Pancreas (tissue), 10 donors: Measurements from ENCODE around the gene DNASE1L2. TPM values are rescaled to one million over a fixed set of nuclear protein-coding genes. Genes with fewer than 3 reads are reported as not detected.
A peak's percentile ranks its signal among the peaks of the same experiment; 100 is the strongest.

Experiments used
- ATAC-seq, 4 donors: fragments of 200-7000 bp; cut with Tn5 transposase; one replicate each; pipeline versions ENCODE4 v1.8.0 to v1.9.1; 2020; ENCODE audit warnings: mild to moderate bottlenecking in 4 of 4, moderate library complexity in 4 of 4
- DNase-seq, 6 donors: peaks; one replicate each; pipeline ENCODE4 v3.0.0-alpha.2; 2020
- FAIRE-seq: peaks from 2 replicates; lab custom pipeline; 2012; peaks lifted over from hg19 to GRCh38; lab: Jason Lieb, UNC
- H3K27ac ChIP-seq, 4 donors: fragments of 200-600 bp; sonication (generic); 1 replicate in 3 of 4; 2 replicates in 1 of 4; pipeline versions ENCODE4 v1.5.0 to v1.8.0; 2020
- H3K27me3 ChIP-seq, 4 donors: fragments of 200-600 bp; one replicate each; pipeline ENCODE4 v1.8.0; 2021
- H3K36me3 ChIP-seq, 3 donors: fragments of 200-600 bp; sonication (generic) in 1 of 3; one replicate each; pipeline versions ENCODE4 v1.5.0 to v1.8.0; 2020 to 2021
- H3K4me1 ChIP-seq, 3 donors: fragments of 200-600 bp; one replicate each; pipeline ENCODE4 v1.8.0; 2021
- H3K4me3 ChIP-seq, 4 donors: fragments of 200-600 bp; sonication (generic) in 2 of 4; one replicate each; pipeline versions ENCODE4 v1.5.0 to v1.8.0; 2020 to 2021
- H3K9me3 ChIP-seq, 4 donors: fragments of 200-600 bp; one replicate each; pipeline ENCODE4 v1.8.0; 2021
- WGBS, 2 donors: extraction: QIAGEN DNeasy Blood & Tissue Kit; methylation state at CpG; one replicate each; pipeline ENCODE4 v1.1.7; 2013; 5-methylcytosine and 5-hydroxymethylcytosine counted together
- intact Hi-C, 3 donors: fragments of 100-400 bp; cut with DNase I; formaldehyde crosslinking; loops; one replicate each; pipeline versions ENCODE4 v1.11.1 to v1.14.2; 2022
- polyA plus RNA-seq, 2 donors: library from polyadenylated mRNA; stranded (reverse); fragments of 200-250 nt; gene quantifications; one replicate each; pipeline ENCODE4 v1.2.3, GENCODE V29; 2013
- total RNA-seq, 6 donors: library from RNA; stranded (reverse); fragmentation: NEBNext Ultra II Directional in 4 of 6; extraction: Animal tissue kit (Norgen Biotek cat#: 25700) in 4 of 6; gene quantifications; one replicate each; pipeline versions ENCODE4 v1.2.1 to v1.2.4, GENCODE V29; 2021 to 2023
- TF ChIP-seq, protein P1 (sequence below), 4 donors: fragments of 200-600 bp; sonication (generic) in 3 of 4; IDR thresholded peaks; one replicate each; pipeline versions ENCODE4 v1.5.0 to v1.8.0; 2021; ENCODE audit warnings: antibody characterized with exemption in 4 of 4
- donor health status: healthy with polysubstance abuse.
- donor health status: DM: no; HTN: no; CAD: no; lungs with moderate emphysema.
- donor health status: DM: no; HTN: no; CAD: no.
- donor health status: control.
- donor health status: control.
- donor health status: Bipolar disorder and iron deficiency.
- donor health status: DM: yes; HTN: yes; CAD: no.
- donor health status: DM: no; HTN: no; CAD: no.
- donor health status: DM: no; HTN: no; CAD: no.
- donor health status: DM: yes; HTN: yes; CAD: no.

DNASE1L2 gene
- total and polyA plus RNA-seq, 8 donors = 0.31 to 4.9 (median 0.82) TPM

DNA sequence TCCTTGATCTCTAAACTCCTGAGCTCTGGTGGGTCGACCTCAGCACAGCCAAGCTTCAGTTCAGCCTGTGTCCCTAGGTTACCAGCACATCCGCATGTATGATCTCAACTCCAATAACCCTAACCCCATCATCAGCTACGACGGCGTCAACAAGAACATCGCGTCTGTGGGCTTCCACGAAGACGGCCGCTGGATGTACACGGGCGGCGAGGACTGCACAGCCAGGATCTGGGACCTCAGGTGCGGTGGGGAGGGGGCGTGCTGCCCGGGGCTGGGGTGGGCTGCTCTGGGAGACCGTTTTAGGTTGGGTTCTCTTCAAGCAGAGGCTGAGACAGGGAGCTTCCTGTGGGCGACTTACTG, 29.8 kb upstream of the DNASE1L2 start:
- DNase-seq (peak in 1 of 6 donors; percentile 69), ATAC-seq (no peak), FAIRE-seq (no peak)
- H3K27me3 ChIP-seq = no peaks in the 10 kb centered on the region
- peak overlapping the region in 3 of 4 donors; percentile 83 to 93 (median 87) for H3K4me3 ChIP-seq
- TF ChIP-seq, protein P1, sequence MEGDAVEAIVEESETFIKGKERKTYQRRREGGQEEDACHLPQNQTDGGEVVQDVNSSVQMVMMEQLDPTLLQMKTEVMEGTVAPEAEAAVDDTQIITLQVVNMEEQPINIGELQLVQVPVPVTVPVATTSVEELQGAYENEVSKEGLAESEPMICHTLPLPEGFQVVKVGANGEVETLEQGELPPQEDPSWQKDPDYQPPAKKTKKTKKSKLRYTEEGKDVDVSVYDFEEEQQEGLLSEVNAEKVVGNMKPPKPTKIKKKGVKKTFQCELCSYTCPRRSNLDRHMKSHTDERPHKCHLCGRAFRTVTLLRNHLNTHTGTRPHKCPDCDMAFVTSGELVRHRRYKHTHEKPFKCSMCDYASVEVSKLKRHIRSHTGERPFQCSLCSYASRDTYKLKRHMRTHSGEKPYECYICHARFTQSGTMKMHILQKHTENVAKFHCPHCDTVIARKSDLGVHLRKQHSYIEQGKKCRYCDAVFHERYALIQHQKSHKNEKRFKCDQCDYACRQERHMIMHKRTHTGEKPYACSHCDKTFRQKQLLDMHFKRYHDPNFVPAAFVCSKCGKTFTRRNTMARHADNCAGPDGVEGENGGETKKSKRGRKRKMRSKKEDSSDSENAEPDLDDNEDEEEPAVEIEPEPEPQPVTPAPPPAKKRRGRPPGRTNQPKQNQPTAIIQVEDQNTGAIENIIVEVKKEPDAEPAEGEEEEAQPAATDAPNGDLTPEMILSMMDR (IDR thresholded peaks at IDR 0.05) = no peak
- WGBS, 2 donors = 69 to 77% methylated on average over 18 of the region's 18 CpGs
- H3K36me3 ChIP-seq = peaks cover 0 to 23% (median 5%) of the 10 kb centered on the region in 3 donors
- peaks cover 0 to 8% (median 0%) of the 10 kb centered on the region in 3 donors for H3K4me1 ChIP-seq
- H3K9me3 ChIP-seq = no peaks in the 10 kb centered on the region
- no peak overlapping the region for H3K27ac ChIP-seq
- intact Hi-C loops = no loop called here

GRCh38 chr16:2206780-2207433, 29.3 kb upstream of the DNASE1L2 start:
- Histone ChIP-seq H3K4me1 (peaks cover 0 to 8% (median 0%) of the 10 kb centered on the region in 3 donors), H3K27me3 (no peaks in the 10 kb centered on the region), H3K4me3 (no peak overlapping the region), H3K36me3 (peaks cover 0 to 23% (median 5%) of the 10 kb centered on the region in 3 donors), H3K27ac (no peak overlapping the region), H3K9me3 (no peaks in the 10 kb centered on the region)
- ATAC-seq (no peak), FAIRE-seq (no peak), DNase-seq (peak in 2 of 6 donors; percentile 50 to 82)
- intact Hi-C loops = no loop called here
- TF ChIP-seq, protein P1 (IDR thresholded peaks at IDR 0.05) = no peak
- WGBS, 2 donors = 89 to 90% methylated on average over 23 of the region's 23 CpGs

- DNase-seq (peak in 1 of 6 donors; percentile 66), FAIRE-seq (no peak), ATAC-seq (no peak)
- intact Hi-C loops = no loop called here
- H3K27ac ChIP-seq = no peak overlapping the region
- no peaks in the 10 kb centered on the region for H3K9me3 ChIP-seq
- H3K4me3 ChIP-seq = no peak overlapping the region
- 91 to 94% methylated on average over 9 of the region's 9 CpGs for WGBS, 2 donors
- TF ChIP-seq, protein P1 (IDR thresholded peaks at IDR 0.05) = no peak
- H3K27me3 ChIP-seq = no peaks in the 10 kb centered on the region
- peaks cover under 1 to 18% (median 8%) of the 10 kb centered on the region in 3 donors for H3K4me1 ChIP-seq
- peaks cover 0 to 23% (median 5%) of the 10 kb centered on the region in 3 donors for H3K36me3 ChIP-seq
Observed at GRCh38 chr16:2207872-2208271, 28.4 kb upstream of the DNASE1L2 start.

GRCh38 chr16:2208308-2208707, 27.9 kb upstream of the DNASE1L2 start:
- ATAC-seq (no peak), FAIRE-seq (no peak), DNase-seq (peak in 2 of 6 donors; percentile 52 to 78)
- TF ChIP-seq, protein P1 (IDR thresholded peaks at IDR 0.05) = no peak
- H3K36me3 ChIP-seq = peaks cover 0 to 23% (median 5%) of the 10 kb centered on the region in 3 donors
- H3K9me3 ChIP-seq = no peaks in the 10 kb centered on the region
- WGBS, 2 donors = 83 to 88% methylated on average over 19 to 23 of the region's 23 CpGs
- H3K27ac ChIP-seq = no peak overlapping the region
- no peak overlapping the region for H3K4me3 ChIP-seq
- no peaks in the 10 kb centered on the region for H3K27me3 ChIP-seq
- intact Hi-C loops = no loop called here
- peaks cover 5 to 22% (median 12%) of the 10 kb centered on the region in 3 donors for H3K4me1 ChIP-seq

DNA sequence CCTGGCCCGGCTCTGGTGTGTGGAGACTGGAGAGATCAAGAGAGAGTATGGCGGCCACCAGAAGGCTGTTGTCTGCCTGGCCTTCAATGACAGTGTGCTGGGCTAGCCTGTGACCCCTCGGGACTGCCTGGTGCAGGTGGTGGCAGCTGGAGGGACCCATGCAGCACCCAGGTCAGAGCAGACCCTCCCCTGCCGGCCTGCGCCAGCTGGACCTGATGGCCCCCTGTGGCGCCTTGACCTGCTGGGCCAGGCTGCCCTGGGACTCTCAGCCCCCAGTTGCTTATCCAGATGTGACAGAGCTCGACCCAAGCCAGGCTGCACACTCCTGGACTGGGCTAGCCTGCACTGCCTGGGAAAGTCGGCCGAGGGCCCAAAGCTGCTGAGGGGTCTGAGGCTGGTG, 27.5 kb upstream of the DNASE1L2 start:
- H3K9me3 ChIP-seq = no peaks in the 10 kb centered on the region
- DNase-seq (peak in 2 of 6 donors; percentile 41 to 75), ATAC-seq (no peak), FAIRE-seq (no peak)
- H3K36me3 ChIP-seq = peaks cover 0 to 23% (median 5%) of the 10 kb centered on the region in 3 donors
- H3K27me3 ChIP-seq = no peaks in the 10 kb centered on the region
- TF ChIP-seq, protein P1 (IDR thresholded peaks at IDR 0.05) = no peak
- no peak overlapping the region for H3K27ac ChIP-seq
- no peak overlapping the region for H3K4me3 ChIP-seq
- 93 to 96% methylated on average over 9 of the region's 9 CpGs for WGBS, 2 donors
- H3K4me1 ChIP-seq = peaks cover 8 to 26% (median 17%) of the 10 kb centered on the region in 3 donors
- intact Hi-C loops = no loop called here
